Neural cell (in vitro differentiated cells): ENCODE results near the gene NDFIP1.

ENCODE experiments used
- EP300 ChIP-seq: fragments of 450-650 bp; conservative IDR thresholded peaks from 2 replicates; pipeline ENCODE4 v1.6.1; 2014; ENCODE audit warnings: antibody characterized with exemption, mild to moderate bottlenecking, moderate library complexity; ENCODE audit not compliant: poor library complexity, severe bottlenecking
- EZH2 ChIP-seq: fragments of 200-600, 300-800 bp; shearing (Covaris generic), sonication (generic); IDR thresholded peaks from 2 replicates; pipeline ENCODE4 v1.6.1; 2014; ENCODE audit warnings: antibody characterized with exemption, low read length, borderline replicate concordance, mild to moderate bottlenecking; ENCODE audit not compliant: insufficient read depth, poor library complexity, severe bottlenecking
- POLR2AphosphoS5 ChIP-seq: IDR thresholded peaks from 2 replicates; pipeline ENCODE4 v1.6.1; 2012
- RAD21 ChIP-seq: fragments of 450-650 bp; conservative IDR thresholded peaks from 2 replicates; pipeline ENCODE4 v1.6.1; 2014; ENCODE audit warnings: antibody characterized with exemption, mild to moderate bottlenecking, moderate library complexity
- TAF1 ChIP-seq: IDR thresholded peaks from 2 replicates; pipeline ENCODE4 v1.6.1; 2012; ENCODE audit warnings: low read depth
- TF ChIP-seq, protein P1 (sequence below): fragments of 450-650 bp; IDR thresholded peaks from 2 replicates; pipeline ENCODE4 v1.5.1; 2014; ENCODE audit warnings: antibody characterized with exemption, mild to moderate bottlenecking, moderate library complexity; ENCODE audit not compliant: poor library complexity, severe bottlenecking
- TF ChIP-seq, protein P2 (sequence below): IDR thresholded peaks from 2 replicates; pipeline ENCODE4 v1.6.1; 2012; ENCODE audit warnings: borderline replicate concordance

DNA sequence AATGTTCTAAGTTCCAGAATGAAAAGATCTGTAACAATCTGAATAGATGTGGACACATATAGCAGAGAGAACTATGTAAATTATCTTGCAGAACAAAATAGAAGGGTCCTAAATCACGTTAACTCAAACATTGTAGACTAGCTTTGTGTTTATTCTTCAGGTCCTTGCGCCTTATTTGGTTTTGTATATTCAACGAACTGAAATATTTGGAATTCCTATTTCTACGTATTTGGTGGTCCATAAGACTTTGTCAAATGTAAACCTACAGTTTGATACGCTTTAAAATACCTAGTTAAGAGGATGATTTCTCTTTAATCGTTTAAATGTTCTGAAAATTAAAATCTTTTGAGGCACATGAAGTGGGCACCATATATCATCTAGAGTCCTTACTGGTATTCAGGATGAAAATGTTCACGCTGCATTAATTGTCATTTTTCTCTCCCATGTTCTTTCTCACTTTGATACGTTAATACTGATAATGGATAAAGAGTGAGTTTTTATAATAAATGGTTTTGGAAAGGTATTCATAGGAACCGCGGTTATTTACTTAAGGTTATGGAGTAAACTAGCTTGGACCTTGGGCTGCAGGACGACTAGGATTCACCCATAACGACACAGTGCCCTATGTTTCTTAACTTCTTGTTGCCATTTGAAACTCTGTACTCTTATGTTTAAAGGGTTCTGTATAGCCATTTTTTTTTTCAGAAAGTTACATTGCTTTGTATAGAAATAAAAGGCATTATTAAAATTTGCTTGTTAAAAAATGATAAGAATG, 45.3 kb downstream of the NDFIP1 start:
- TF ChIP-seq, protein P1, sequence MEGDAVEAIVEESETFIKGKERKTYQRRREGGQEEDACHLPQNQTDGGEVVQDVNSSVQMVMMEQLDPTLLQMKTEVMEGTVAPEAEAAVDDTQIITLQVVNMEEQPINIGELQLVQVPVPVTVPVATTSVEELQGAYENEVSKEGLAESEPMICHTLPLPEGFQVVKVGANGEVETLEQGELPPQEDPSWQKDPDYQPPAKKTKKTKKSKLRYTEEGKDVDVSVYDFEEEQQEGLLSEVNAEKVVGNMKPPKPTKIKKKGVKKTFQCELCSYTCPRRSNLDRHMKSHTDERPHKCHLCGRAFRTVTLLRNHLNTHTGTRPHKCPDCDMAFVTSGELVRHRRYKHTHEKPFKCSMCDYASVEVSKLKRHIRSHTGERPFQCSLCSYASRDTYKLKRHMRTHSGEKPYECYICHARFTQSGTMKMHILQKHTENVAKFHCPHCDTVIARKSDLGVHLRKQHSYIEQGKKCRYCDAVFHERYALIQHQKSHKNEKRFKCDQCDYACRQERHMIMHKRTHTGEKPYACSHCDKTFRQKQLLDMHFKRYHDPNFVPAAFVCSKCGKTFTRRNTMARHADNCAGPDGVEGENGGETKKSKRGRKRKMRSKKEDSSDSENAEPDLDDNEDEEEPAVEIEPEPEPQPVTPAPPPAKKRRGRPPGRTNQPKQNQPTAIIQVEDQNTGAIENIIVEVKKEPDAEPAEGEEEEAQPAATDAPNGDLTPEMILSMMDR, result no peak
- TF ChIP-seq, protein P2, sequence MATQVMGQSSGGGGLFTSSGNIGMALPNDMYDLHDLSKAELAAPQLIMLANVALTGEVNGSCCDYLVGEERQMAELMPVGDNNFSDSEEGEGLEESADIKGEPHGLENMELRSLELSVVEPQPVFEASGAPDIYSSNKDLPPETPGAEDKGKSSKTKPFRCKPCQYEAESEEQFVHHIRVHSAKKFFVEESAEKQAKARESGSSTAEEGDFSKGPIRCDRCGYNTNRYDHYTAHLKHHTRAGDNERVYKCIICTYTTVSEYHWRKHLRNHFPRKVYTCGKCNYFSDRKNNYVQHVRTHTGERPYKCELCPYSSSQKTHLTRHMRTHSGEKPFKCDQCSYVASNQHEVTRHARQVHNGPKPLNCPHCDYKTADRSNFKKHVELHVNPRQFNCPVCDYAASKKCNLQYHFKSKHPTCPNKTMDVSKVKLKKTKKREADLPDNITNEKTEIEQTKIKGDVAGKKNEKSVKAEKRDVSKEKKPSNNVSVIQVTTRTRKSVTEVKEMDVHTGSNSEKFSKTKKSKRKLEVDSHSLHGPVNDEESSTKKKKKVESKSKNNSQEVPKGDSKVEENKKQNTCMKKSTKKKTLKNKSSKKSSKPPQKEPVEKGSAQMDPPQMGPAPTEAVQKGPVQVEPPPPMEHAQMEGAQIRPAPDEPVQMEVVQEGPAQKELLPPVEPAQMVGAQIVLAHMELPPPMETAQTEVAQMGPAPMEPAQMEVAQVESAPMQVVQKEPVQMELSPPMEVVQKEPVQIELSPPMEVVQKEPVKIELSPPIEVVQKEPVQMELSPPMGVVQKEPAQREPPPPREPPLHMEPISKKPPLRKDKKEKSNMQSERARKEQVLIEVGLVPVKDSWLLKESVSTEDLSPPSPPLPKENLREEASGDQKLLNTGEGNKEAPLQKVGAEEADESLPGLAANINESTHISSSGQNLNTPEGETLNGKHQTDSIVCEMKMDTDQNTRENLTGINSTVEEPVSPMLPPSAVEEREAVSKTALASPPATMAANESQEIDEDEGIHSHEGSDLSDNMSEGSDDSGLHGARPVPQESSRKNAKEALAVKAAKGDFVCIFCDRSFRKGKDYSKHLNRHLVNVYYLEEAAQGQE, result no peak
- no peak for TF ChIP-seq POLR2AphosphoS5
- no peak for TF ChIP-seq EP300
- no peak for TF ChIP-seq TAF1
- no peak for TF ChIP-seq RAD21
- TF ChIP-seq EZH2, result no peak
